GM12878 (cell line): ENCODE results near the gene SAMSN1. TPM values are rescaled to one million over a fixed set of nuclear protein-coding genes. Genes with fewer than 3 reads are reported as not detected.

Source experiments
- BHLHE40 ChIP-seq, 2 experiments: fragments of 450-650 bp in 1 of 2; IDR thresholded peaks; 2 replicates each; pipeline ENCODE4 v1.6.1; 2011 to 2017; ENCODE audit warnings: low read depth in 2 of 2, borderline replicate concordance in 1 of 2, improper control_type of control experiment in 1 of 2, low read length in 1 of 2, mild to moderate bottlenecking in 1 of 2
- CEBPB ChIP-seq, 2 experiments: fragments of 150-350 bp in 1 of 2; IDR thresholded peaks; 2 replicates each; pipeline ENCODE4 v1.6.1; 2012 to 2014; ENCODE audit warnings: low read depth in 2 of 2, low read length in 2 of 2, borderline replicate concordance in 1 of 2, inconsistent platforms in 1 of 2
- CHD4 ChIP-seq: fragments of 200-600 bp; sonication (generic); IDR thresholded peaks from 2 replicates; pipeline ENCODE4 v1.6.1; 2016; ENCODE audit warnings: mild to moderate bottlenecking
- DPF2 ChIP-seq: fragments of 450-650 bp; IDR thresholded peaks from 2 replicates; pipeline ENCODE4 v1.6.1; 2017; ENCODE audit warnings: mild to moderate bottlenecking
- EED ChIP-seq: sonication (generic); IDR thresholded peaks from 2 replicates; pipeline ENCODE4 v1.6.1; 2016; ENCODE audit warnings: antibody characterized with exemption, low read depth
- FOXK2 ChIP-seq: fragments of 450-650 bp; IDR thresholded peaks from 2 replicates; pipeline ENCODE4 v1.6.1; 2017; ENCODE audit warnings: mild to moderate bottlenecking, moderate library complexity
- HDAC6 ChIP-seq: fragments of 200-600 bp; sonication (generic); IDR thresholded peaks from one replicate; pipeline ENCODE4 v1.8.0; 2017; ENCODE audit warnings: antibody characterized with exemption; ENCODE audit not compliant: unreplicated experiment
- IKZF2 ChIP-seq, 2 experiments: fragments of 450-650 bp; IDR thresholded peaks; 2 replicates each; pipeline ENCODE4 v1.6.1; 2017; ENCODE audit warnings: mild to moderate bottlenecking in 2 of 2, moderate library complexity in 2 of 2
- JUNB ChIP-seq: IDR thresholded peaks from 2 replicates; pipeline ENCODE4 v1.6.1; 2016; ENCODE audit warnings: antibody characterized with exemption, mild to moderate bottlenecking
- KAT2A ChIP-seq: conservative IDR thresholded peaks from 2 replicates; pipeline ENCODE4 v1.6.1; 2011; ENCODE audit warnings: low read depth, low read length; ENCODE audit not compliant: control insufficient read depth
- KDM1A ChIP-seq: fragments of 200-600 bp; sonication (generic); IDR thresholded peaks from 2 replicates; pipeline ENCODE4 v1.6.1; 2016; ENCODE audit warnings: borderline replicate concordance
- MEF2A ChIP-seq: IDR thresholded peaks from 2 replicates; pipeline ENCODE4 v1.6.1; 2011; ENCODE audit warnings: low read depth, mild to moderate bottlenecking, low read length, moderate library complexity; ENCODE audit not compliant: insufficient read depth
- MYB ChIP-seq: fragments of 150-350 bp; IDR thresholded peaks from 2 replicates; pipeline ENCODE4 v1.6.1; 2014; ENCODE audit warnings: mild to moderate bottlenecking, low read depth, low read length, borderline replicate concordance
- NBN ChIP-seq: fragments of 450-650 bp; IDR thresholded peaks from 2 replicates; pipeline ENCODE4 v1.6.1; 2016
- NFIC ChIP-seq: IDR thresholded peaks from 2 replicates; pipeline ENCODE4 v1.6.1; 2012; ENCODE audit warnings: low read depth, mild to moderate bottlenecking, inconsistent platforms, low read length, moderate library complexity
- NFYB ChIP-seq: IDR thresholded peaks from 2 replicates; pipeline ENCODE4 v1.6.1; 2011; ENCODE audit warnings: low read depth, mild to moderate bottlenecking, low read length, improper control_type of control experiment, moderate library complexity; ENCODE audit not compliant: insufficient read depth
- TAF1 ChIP-seq: IDR thresholded peaks from 2 replicates; pipeline ENCODE4 v1.6.1; 2011; ENCODE audit warnings: mild to moderate bottlenecking, low read depth, low read length, borderline replicate concordance
- polyA plus RNA-seq, 11 experiments: library from polyadenylated mRNA; depleted of rRNA in 4 of 11; unstranded in 6 of 11; stranded (reverse) in 5 of 11; fragments of >200 nt; fragmentation: Nextera tagmentation in 4 of 11; fragmentation: Illumina TruSeq in 1 of 11; extraction: Ambion mirVana in 4 of 11; extraction: Trizol in 1 of 11; gene quantifications; 1 replicate in 1 of 11; 2 replicates in 10 of 11; pipeline versions ENCODE4 v1.2.1 to v1.2.3, GENCODE V29; 2011 to 2016; ENCODE audit warnings: inconsistent platforms in 2 of 11, missing spikeins in 2 of 11, low read depth in 1 of 11
- total RNA-seq, 4 experiments: library from RNA; depleted of rRNA in 3 of 4; stranded (reverse); fragments of >200 nt in 3 of 4; fragmentation: Illumina TruSeq in 1 of 4; extraction: Trizol in 1 of 4; gene quantifications; 2 replicates each; pipeline versions ENCODE4 v1.2.1 to v1.2.3, GENCODE V29; 2013 to 2021
- TF ChIP-seq, protein P1 (sequence below): fragments of 450-650 bp; formaldehyde crosslinking; IDR thresholded peaks from 2 replicates; pipeline ENCODE4 v1.4.0; 2020; ENCODE audit warnings: mild to moderate bottlenecking, moderate library complexity
- TF ChIP-seq, protein P2 (sequence below): fragments of 450-650 bp; IDR thresholded peaks from 2 replicates; pipeline ENCODE4 v1.6.1; 2017; ENCODE audit warnings: mild to moderate bottlenecking
- TF ChIP-seq, protein P3 (sequence below): fragments of 450-650 bp; IDR thresholded peaks from 2 replicates; pipeline ENCODE4 v1.6.1; 2017; ENCODE audit warnings: borderline replicate concordance
- TF ChIP-seq, protein P4 (sequence below): fragments of 450-650 bp; IDR thresholded peaks from 2 replicates; pipeline ENCODE4 v1.6.1; 2017; ENCODE audit warnings: antibody characterized with exemption, mild to moderate bottlenecking, moderate library complexity

Gene SAMSN1
- total and polyA plus RNA-seq, 10 of the 15 experiments (the other 5 are each of a cell fraction or from before 2014, with no cell fraction given) = 23.2 to 102 (median 44.9) TPM

DNA sequence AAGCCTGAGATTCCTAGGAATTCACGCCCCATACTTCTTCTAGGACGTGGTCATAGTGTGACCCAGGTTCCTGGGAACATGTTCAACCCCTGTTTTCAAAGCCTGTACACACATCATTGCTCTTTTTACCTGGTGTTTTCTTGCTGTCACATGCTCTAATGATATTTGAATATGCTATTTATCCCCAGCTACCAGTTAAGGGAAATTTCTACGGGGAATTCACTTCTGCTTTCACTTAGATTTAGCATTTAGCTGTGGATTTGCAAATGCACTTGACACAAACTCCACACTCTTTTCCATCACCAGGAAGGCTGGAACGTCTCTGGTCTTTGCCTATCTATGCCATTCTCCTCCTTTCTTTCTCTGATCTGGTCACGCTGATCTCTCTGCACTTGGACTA lies 11.3 kb upstream of the SAMSN1 start (continued):
- TF ChIP-seq, protein P1, sequence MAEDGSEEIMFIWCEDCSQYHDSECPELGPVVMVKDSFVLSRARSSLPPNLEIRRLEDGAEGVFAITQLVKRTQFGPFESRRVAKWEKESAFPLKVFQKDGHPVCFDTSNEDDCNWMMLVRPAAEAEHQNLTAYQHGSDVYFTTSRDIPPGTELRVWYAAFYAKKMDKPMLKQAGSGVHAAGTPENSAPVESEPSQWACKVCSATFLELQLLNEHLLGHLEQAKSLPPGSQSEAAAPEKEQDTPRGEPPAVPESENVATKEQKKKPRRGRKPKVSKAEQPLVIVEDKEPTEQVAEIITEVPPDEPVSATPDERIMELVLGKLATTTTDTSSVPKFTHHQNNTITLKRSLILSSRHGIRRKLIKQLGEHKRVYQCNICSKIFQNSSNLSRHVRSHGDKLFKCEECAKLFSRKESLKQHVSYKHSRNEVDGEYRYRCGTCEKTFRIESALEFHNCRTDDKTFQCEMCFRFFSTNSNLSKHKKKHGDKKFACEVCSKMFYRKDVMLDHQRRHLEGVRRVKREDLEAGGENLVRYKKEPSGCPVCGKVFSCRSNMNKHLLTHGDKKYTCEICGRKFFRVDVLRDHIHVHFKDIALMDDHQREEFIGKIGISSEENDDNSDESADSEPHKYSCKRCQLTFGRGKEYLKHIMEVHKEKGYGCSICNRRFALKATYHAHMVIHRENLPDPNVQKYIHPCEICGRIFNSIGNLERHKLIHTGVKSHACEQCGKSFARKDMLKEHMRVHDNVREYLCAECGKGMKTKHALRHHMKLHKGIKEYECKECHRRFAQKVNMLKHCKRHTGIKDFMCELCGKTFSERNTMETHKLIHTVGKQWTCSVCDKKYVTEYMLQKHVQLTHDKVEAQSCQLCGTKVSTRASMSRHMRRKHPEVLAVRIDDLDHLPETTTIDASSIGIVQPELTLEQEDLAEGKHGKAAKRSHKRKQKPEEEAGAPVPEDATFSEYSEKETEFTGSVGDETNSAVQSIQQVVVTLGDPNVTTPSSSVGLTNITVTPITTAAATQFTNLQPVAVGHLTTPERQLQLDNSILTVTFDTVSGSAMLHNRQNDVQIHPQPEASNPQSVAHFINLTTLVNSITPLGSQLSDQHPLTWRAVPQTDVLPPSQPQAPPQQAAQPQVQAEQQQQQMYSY = no peak
- TF ChIP-seq EED (no peak; the same call in 1 of the 2 replicates), DPF2 (no peak), TAF1 (no peak), JUNB (no peak), IKZF2 (IDR thresholded peaks at IDR 0.05) (peak; percentile 74 to 75; a peak in 3 of 4 replicates), KAT2A (no peak), MYB (no peak), FOXK2 (no peak), KDM1A (no peak), NFIC (peak; percentile 49; the same call in 1 of the 2 replicates), MEF2A (no peak), NBN (no peak), BHLHE40 (IDR thresholded peaks at IDR 0.05; ENCODE audit: borderline replicate concordance in 1 of 2, low read depth in 2 of 2, low read length in 1 of 2) (peak in 1 of 2 experiments; percentile 4; a peak in 1 of 4 replicates), HDAC6 (no peak), CHD4 (no peak), CEBPB (IDR thresholded peaks at IDR 0.05; ENCODE audit: borderline replicate concordance in 1 of 2, low read depth in 2 of 2, low read length in 2 of 2) (no peak), NFYB (no peak)
- TF ChIP-seq, protein P2, sequence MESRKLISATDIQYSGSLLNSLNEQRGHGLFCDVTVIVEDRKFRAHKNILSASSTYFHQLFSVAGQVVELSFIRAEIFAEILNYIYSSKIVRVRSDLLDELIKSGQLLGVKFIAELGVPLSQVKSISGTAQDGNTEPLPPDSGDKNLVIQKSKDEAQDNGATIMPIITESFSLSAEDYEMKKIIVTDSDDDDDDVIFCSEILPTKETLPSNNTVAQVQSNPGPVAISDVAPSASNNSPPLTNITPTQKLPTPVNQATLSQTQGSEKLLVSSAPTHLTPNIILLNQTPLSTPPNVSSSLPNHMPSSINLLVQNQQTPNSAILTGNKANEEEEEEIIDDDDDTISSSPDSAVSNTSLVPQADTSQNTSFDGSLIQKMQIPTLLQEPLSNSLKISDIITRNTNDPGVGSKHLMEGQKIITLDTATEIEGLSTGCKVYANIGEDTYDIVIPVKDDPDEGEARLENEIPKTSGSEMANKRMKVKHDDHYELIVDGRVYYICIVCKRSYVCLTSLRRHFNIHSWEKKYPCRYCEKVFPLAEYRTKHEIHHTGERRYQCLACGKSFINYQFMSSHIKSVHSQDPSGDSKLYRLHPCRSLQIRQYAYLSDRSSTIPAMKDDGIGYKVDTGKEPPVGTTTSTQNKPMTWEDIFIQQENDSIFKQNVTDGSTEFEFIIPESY = no peak
- TF ChIP-seq, protein P3, sequence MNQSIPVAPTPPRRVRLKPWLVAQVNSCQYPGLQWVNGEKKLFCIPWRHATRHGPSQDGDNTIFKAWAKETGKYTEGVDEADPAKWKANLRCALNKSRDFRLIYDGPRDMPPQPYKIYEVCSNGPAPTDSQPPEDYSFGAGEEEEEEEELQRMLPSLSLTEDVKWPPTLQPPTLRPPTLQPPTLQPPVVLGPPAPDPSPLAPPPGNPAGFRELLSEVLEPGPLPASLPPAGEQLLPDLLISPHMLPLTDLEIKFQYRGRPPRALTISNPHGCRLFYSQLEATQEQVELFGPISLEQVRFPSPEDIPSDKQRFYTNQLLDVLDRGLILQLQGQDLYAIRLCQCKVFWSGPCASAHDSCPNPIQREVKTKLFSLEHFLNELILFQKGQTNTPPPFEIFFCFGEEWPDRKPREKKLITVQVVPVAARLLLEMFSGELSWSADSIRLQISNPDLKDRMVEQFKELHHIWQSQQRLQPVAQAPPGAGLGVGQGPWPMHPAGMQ = no peak
- TF ChIP-seq, protein P4, sequence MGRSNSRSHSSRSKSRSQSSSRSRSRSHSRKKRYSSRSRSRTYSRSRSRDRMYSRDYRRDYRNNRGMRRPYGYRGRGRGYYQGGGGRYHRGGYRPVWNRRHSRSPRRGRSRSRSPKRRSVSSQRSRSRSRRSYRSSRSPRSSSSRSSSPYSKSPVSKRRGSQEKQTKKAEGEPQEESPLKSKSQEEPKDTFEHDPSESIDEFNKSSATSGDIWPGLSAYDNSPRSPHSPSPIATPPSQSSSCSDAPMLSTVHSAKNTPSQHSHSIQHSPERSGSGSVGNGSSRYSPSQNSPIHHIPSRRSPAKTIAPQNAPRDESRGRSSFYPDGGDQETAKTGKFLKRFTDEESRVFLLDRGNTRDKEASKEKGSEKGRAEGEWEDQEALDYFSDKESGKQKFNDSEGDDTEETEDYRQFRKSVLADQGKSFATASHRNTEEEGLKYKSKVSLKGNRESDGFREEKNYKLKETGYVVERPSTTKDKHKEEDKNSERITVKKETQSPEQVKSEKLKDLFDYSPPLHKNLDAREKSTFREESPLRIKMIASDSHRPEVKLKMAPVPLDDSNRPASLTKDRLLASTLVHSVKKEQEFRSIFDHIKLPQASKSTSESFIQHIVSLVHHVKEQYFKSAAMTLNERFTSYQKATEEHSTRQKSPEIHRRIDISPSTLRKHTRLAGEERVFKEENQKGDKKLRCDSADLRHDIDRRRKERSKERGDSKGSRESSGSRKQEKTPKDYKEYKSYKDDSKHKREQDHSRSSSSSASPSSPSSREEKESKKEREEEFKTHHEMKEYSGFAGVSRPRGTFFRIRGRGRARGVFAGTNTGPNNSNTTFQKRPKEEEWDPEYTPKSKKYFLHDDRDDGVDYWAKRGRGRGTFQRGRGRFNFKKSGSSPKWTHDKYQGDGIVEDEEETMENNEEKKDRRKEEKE = no peak
